ENCODE measurements around the gene FMO1. TPM values are rescaled to one million over a fixed set of nuclear protein-coding genes. Genes with fewer than 3 reads are reported as not detected.

FMO1 gene
- total RNA-seq, 1 experiment from 2014 or later = not detected

DNA sequence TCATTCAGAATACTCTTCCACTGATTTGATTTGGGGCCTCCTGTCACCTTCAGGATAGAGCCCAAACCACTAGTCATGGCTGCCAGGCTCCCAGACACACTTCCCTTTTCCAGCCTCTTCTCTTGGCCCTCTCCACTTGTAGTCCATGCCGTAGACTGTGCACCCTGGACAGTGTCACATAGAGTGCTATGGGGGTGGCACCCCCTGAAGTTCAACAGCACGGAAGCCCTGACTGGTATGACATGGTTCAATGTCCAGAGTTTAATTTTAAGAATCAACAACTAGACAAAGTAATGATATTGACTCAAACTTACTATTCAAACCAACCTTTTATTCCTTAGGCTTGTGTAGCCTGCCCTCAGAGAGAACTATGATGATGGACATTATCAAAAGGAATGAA, 40.9 kb upstream of the FMO1 start:
- Histone ChIP-seq H3K9ac (ENCODE audit: extremely low read depth, insufficient read length, low read length) (no peak overlapping the region), H3K4me1 (ENCODE audit: insufficient read depth, low read length) (no peaks in the 10 kb centered on the region), H2BK12ac (ENCODE audit: insufficient read length, low read depth, low read length) (no peak overlapping the region), H2BK20ac (ENCODE audit: low read depth, low read length, poor library complexity, severe bottlenecking) (no peak overlapping the region), H3T11ph (ENCODE audit: low read length) (no peak overlapping the region), H3K79me2 (ENCODE audit: insufficient read depth, low read length) (no peaks in the 10 kb centered on the region), H3K27me3 (ENCODE audit: insufficient read depth, low read length) (no peaks in the 10 kb centered on the region), H3K27ac (ENCODE audit: insufficient read length, low read depth, low read length) (no peak overlapping the region), H4K20me1 (ENCODE audit: control insufficient read depth, insufficient read depth, insufficient read length) (no peaks in the 10 kb centered on the region), H4K8ac (replicated peaks; ENCODE audit: insufficient read length, low read depth, low read length) (no peak overlapping the region), H4K91ac (ENCODE audit: insufficient read length, low read depth, low read length) (no peak overlapping the region), H3K9me3 (ENCODE audit: control insufficient read depth, low read depth, low read length) (no peaks in the 10 kb centered on the region), H3K79me1 (ENCODE audit: insufficient read depth, low read depth, low read length, poor library complexity, severe bottlenecking) (no peaks in the 10 kb centered on the region), H2BK15ac (ENCODE audit: low read depth, low read length) (no peak overlapping the region), H3K23ac (ENCODE audit: insufficient read length, low read depth, low read length) (no peak overlapping the region), H2BK5ac (ENCODE audit: insufficient read length, low read length) (no peak overlapping the region), H3K4me2 (ENCODE audit: insufficient read depth, insufficient read length, low read length) (no peak overlapping the region), H3K56ac (ENCODE audit: insufficient read length, low read depth, low read length) (no peak overlapping the region), H4K5ac (ENCODE audit: insufficient read length, low read depth, low read length) (no peak overlapping the region), H3K23me2 (ENCODE audit: insufficient read length, low read depth, low read length, poor library complexity, severe bottlenecking) (no peaks in the 10 kb centered on the region), H3K4ac (ENCODE audit: low read depth, low read length) (no peak overlapping the region), H3K18ac (ENCODE audit: insufficient read length, low read depth, low read length) (no peak overlapping the region), H2AFZ (ENCODE audit: low read length) (no peak overlapping the region), H3K14ac (ENCODE audit: insufficient read depth, low read length) (no peak overlapping the region), H2AK5ac (ENCODE audit: insufficient read length, low read length) (no peak overlapping the region), H2BK120ac (ENCODE audit: low read depth, low read length, poor library complexity, severe bottlenecking) (no peak overlapping the region)
- H3K36me3 Mint-ChIP-seq (ENCODE audit: insufficient read depth in 1 of 3, low read depth in 3 of 3) = no peaks in the 10 kb centered on the region
- peaks cover 20 to 25% of the 10 kb centered on the region in 2 experiments for H3K4me1 Mint-ChIP-seq
- no peaks in the 10 kb centered on the region for H3K9me3 Mint-ChIP-seq
- WGBS (ENCODE audit: extremely low coverage, insufficient read length, low lambda C conversion rate) = no CpG with 5 or more reads among the region's 2 CpGs
- H3K4me3 Mint-ChIP-seq = no peak overlapping the region
- H3K27me3 Mint-ChIP-seq (ENCODE audit: low read depth) = no peaks in the 10 kb centered on the region; the same call in 1 of the 2 replicates
- H3K27ac Mint-ChIP-seq = peak overlapping the region in 1 of 3 experiments; percentile 9; a peak in 1 of 7 replicates
- TF ChIP-seq, protein P1, sequence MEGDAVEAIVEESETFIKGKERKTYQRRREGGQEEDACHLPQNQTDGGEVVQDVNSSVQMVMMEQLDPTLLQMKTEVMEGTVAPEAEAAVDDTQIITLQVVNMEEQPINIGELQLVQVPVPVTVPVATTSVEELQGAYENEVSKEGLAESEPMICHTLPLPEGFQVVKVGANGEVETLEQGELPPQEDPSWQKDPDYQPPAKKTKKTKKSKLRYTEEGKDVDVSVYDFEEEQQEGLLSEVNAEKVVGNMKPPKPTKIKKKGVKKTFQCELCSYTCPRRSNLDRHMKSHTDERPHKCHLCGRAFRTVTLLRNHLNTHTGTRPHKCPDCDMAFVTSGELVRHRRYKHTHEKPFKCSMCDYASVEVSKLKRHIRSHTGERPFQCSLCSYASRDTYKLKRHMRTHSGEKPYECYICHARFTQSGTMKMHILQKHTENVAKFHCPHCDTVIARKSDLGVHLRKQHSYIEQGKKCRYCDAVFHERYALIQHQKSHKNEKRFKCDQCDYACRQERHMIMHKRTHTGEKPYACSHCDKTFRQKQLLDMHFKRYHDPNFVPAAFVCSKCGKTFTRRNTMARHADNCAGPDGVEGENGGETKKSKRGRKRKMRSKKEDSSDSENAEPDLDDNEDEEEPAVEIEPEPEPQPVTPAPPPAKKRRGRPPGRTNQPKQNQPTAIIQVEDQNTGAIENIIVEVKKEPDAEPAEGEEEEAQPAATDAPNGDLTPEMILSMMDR (conservative IDR thresholded peaks at IDR 0.05) = no peak
- no peak for DNase-seq

All from H9 (cell line).